Measurements from ENCODE around the gene TMEM272.

TMEM272 gene

GRCh38 chr13:51844862-51845573, at the start of gene TMEM272:
TSS of gene TMEM272 (minus strand) at chr13:51845177. CDS start at chr13:51838530, 6,647 bp downstream.
- DNase-seq (ENCODE audit: low read depth in 2 of 3, low spot score in 1 of 3), result peak; percentile 39 to 64 (median 56)

- no peak for DNase-seq (ENCODE audit: low read depth in 2 of 3, low spot score in 1 of 3)
These were observed 49.3 kb upstream of the TMEM272 start for GRCh38 chr13:51894239-51894638.

GRCh38 chr13:51892657-51893056, 47.7 kb upstream of the TMEM272 start:
- DNase-seq (ENCODE audit: low read depth in 2 of 3, low spot score in 1 of 3), result no peak

GRCh38 chr13:51887468-51887867, 42.5 kb upstream of the TMEM272 start:
- DNase-seq (ENCODE audit: low read depth in 2 of 3, low spot score in 1 of 3), result no peak

- DNase-seq (ENCODE audit: low read depth in 2 of 3, low spot score in 1 of 3), result no peak
These were observed 40.7 kb upstream of the TMEM272 start for GRCh38 chr13:51885651-51886050.

- DNase-seq (ENCODE audit: low read depth in 2 of 3, low spot score in 1 of 3), result no peak
These were observed 38.2 kb upstream of the TMEM272 start for GRCh38 chr13:51883226-51883600.

- no peak for DNase-seq (ENCODE audit: low read depth in 2 of 3, low spot score in 1 of 3)
These were observed 37.7 kb upstream of the TMEM272 start for GRCh38 chr13:51882570-51883225.

- DNase-seq (ENCODE audit: low read depth in 2 of 3, low spot score in 1 of 3), result no peak
These were observed 36.3 kb upstream of the TMEM272 start for GRCh38 chr13:51881296-51881695.

- no peak for DNase-seq (ENCODE audit: low read depth in 2 of 3, low spot score in 1 of 3)
These were observed 34.2 kb upstream of the TMEM272 start for GRCh38 chr13:51879133-51879532.

GRCh38 chr13:51874651-51875050, 29.7 kb upstream of the TMEM272 start:
- no peak for DNase-seq (ENCODE audit: low read depth in 2 of 3, low spot score in 1 of 3)

- DNase-seq (ENCODE audit: low read depth in 2 of 3, low spot score in 1 of 3), result no peak
These were observed 28.9 kb upstream of the TMEM272 start for GRCh38 chr13:51873837-51874236.

- DNase-seq (ENCODE audit: low read depth in 2 of 3, low spot score in 1 of 3), result no peak
These were observed 28.3 kb upstream of the TMEM272 start for GRCh38 chr13:51873117-51873798.

GRCh38 chr13:51870616-51871015, 25.6 kb upstream of the TMEM272 start:
- no peak for DNase-seq (ENCODE audit: low read depth in 2 of 3, low spot score in 1 of 3)

GRCh38 chr13:51869916-51870315, 24.9 kb upstream of the TMEM272 start:
- DNase-seq (ENCODE audit: low read depth in 2 of 3, low spot score in 1 of 3), result no peak

GRCh38 chr13:51867062-51867461, 22.1 kb upstream of the TMEM272 start:
- DNase-seq (ENCODE audit: low read depth in 2 of 3, low spot score in 1 of 3), result no peak

- no peak for DNase-seq (ENCODE audit: low read depth in 2 of 3, low spot score in 1 of 3)
These were observed 20.9 kb upstream of the TMEM272 start for GRCh38 chr13:51865838-51866237.

- no peak for DNase-seq (ENCODE audit: low read depth in 2 of 3, low spot score in 1 of 3)
These were observed 18.0 kb upstream of the TMEM272 start for GRCh38 chr13:51862957-51863356.

- DNase-seq (ENCODE audit: low read depth in 2 of 3, low spot score in 1 of 3), result peak in 1 of 3 donors; percentile 48
These were observed 16.8 kb upstream of the TMEM272 start, which contains the start of gene CCDC70 for GRCh38 chr13:51861723-51862300. TSS of gene CCDC70 (plus strand) at chr13:51861969. CDS start at chr13:51865412, 3,443 bp downstream.

- DNase-seq (ENCODE audit: low read depth in 2 of 3, low spot score in 1 of 3), result no peak
These were observed 13.7 kb upstream of the TMEM272 start for GRCh38 chr13:51858433-51859247.

GRCh38 chr13:51856998-51857397, 12.0 kb upstream of the TMEM272 start:
- no peak for DNase-seq (ENCODE audit: low read depth in 2 of 3, low spot score in 1 of 3)
